ENCODE data around the gene CLHC1. TPM values are rescaled to one million over a fixed set of nuclear protein-coding genes. Genes with fewer than 3 reads are reported as not detected.

CLHC1 gene
- total RNA-seq, 1 experiment from 2014 or later: 9.2 TPM

- no peaks in the 10 kb centered on the region for H3K79me2 ChIP-seq (ENCODE audit: insufficient read depth, low read length)
- H3K23ac ChIP-seq (ENCODE audit: insufficient read length, low read depth, low read length): no peak overlapping the region
- Mint-ChIP-seq H3K4me3 (no peak overlapping the region), H3K9me3 (no peaks in the 10 kb centered on the region), H3K36me3 (ENCODE audit: insufficient read depth in 1 of 3, low read depth in 3 of 3) (no peaks in the 10 kb centered on the region), H3K4me1 (peaks cover 61 to 63% of the 10 kb centered on the region in 2 experiments), H3K27ac (peak overlapping the region in 1 of 3 experiments; percentile 16; a peak in 2 of 7 replicates), H3K27me3 (ENCODE audit: low read depth) (no peaks in the 10 kb centered on the region)
- no peaks in the 10 kb centered on the region for H3K79me1 ChIP-seq (ENCODE audit: insufficient read depth, low read depth, low read length, poor library complexity, severe bottlenecking)
- WGBS (ENCODE audit: extremely low coverage, insufficient read length, low lambda C conversion rate): no CpG with 5 or more reads among the region's 2 CpGs
- H2BK12ac ChIP-seq (ENCODE audit: insufficient read length, low read depth, low read length): no peak overlapping the region
- no peak overlapping the region for H3K9ac ChIP-seq (ENCODE audit: extremely low read depth, insufficient read length, low read length)
- H3K4ac ChIP-seq (ENCODE audit: low read depth, low read length): no peak overlapping the region
- TF ChIP-seq CTCF (conservative IDR thresholded peaks at IDR 0.05): no peak
- H2BK120ac ChIP-seq (ENCODE audit: low read depth, low read length, poor library complexity, severe bottlenecking): no peak overlapping the region
- H3K27me3 ChIP-seq (ENCODE audit: insufficient read depth, low read length): no peaks in the 10 kb centered on the region
- no peak for DNase-seq
- no peak overlapping the region for H3K4me2 ChIP-seq (ENCODE audit: insufficient read depth, insufficient read length, low read length)
- no peak overlapping the region for H2AFZ ChIP-seq (ENCODE audit: low read length)
- no peaks in the 10 kb centered on the region for H3K23me2 ChIP-seq (ENCODE audit: insufficient read length, low read depth, low read length, poor library complexity, severe bottlenecking)
- no peak overlapping the region for H2AK5ac ChIP-seq (ENCODE audit: insufficient read length, low read length)
- H3K18ac ChIP-seq (ENCODE audit: insufficient read length, low read depth, low read length): no peak overlapping the region
- H3K27ac ChIP-seq (ENCODE audit: insufficient read length, low read depth, low read length): no peak overlapping the region
- no peak overlapping the region for H4K5ac ChIP-seq (ENCODE audit: insufficient read length, low read depth, low read length)
- H2BK15ac ChIP-seq (ENCODE audit: low read depth, low read length): no peak overlapping the region
- no peak overlapping the region for H3K14ac ChIP-seq (ENCODE audit: insufficient read depth, low read length)
- peaks cover 11% of the 10 kb centered on the region; the same call in 1 of the 2 replicates for H3K4me1 ChIP-seq (ENCODE audit: insufficient read depth, low read length)
- no peak overlapping the region for H4K91ac ChIP-seq (ENCODE audit: insufficient read length, low read depth, low read length)
- H3K56ac ChIP-seq (ENCODE audit: insufficient read length, low read depth, low read length): no peak overlapping the region
- no peak overlapping the region for H4K8ac ChIP-seq (replicated peaks; ENCODE audit: insufficient read length, low read depth, low read length)
- H4K20me1 ChIP-seq (ENCODE audit: control insufficient read depth, insufficient read depth, insufficient read length): no peaks in the 10 kb centered on the region
- no peak overlapping the region for H3T11ph ChIP-seq (ENCODE audit: low read length)
- no peak overlapping the region for H2BK5ac ChIP-seq (ENCODE audit: insufficient read length, low read length)
- H2BK20ac ChIP-seq (ENCODE audit: low read depth, low read length, poor library complexity, severe bottlenecking): no peak overlapping the region
- H3K9me3 ChIP-seq (ENCODE audit: control insufficient read depth, low read depth, low read length): no peaks in the 10 kb centered on the region
These were observed 71.7 kb downstream of the CLHC1 start for GRCh38 chr2:55160422-55160821.

All from H9 (cell line).